Activated CD8-positive, alpha-beta memory T cell treated with anti-CD3 and anti-CD28 coated beads, Interleukin-2, amount 50 U/mL, for 24 hours (primary cell): ENCODE data around the gene KCNK10.

ENCODE experiments used
- DNase-seq: peaks from one replicate; pipeline ENCODE4 v3.0.0-alpha.2; 2020; ENCODE audit errors: extremely low read depth

KCNK10 gene

GRCh38 chr14:88228522-88229236, 94.4 kb downstream of the KCNK10 start:
- DNase-seq = no peak

- no peak for DNase-seq
Measured at GRCh38 chr14:88227693-88228092, 95.4 kb downstream of the KCNK10 start.

GRCh38 chr14:88225721-88226120, 97.3 kb downstream of the KCNK10 start:
- no peak for DNase-seq

- DNase-seq = no peak
Measured at GRCh38 chr14:88218119-88218915, 104.8 kb downstream of the KCNK10 start.

GRCh38 chr14:88212691-88213090, 110.4 kb downstream of the KCNK10 start:
- DNase-seq = no peak

- no peak for DNase-seq
Measured at GRCh38 chr14:88210426-88210825, 112.6 kb downstream of the KCNK10 start.

- no peak for DNase-seq
Measured at GRCh38 chr14:88209273-88209672, 113.8 kb downstream of the KCNK10 start.

- no peak for DNase-seq
Measured at GRCh38 chr14:88208858-88209257, 114.2 kb downstream of the KCNK10 start.

GRCh38 chr14:88204221-88204620, 118.8 kb downstream of the KCNK10 start:
- DNase-seq = no peak

GRCh38 chr14:88203291-88203690, 119.8 kb downstream of the KCNK10 start:
- no peak for DNase-seq

GRCh38 chr14:88202286-88202685, 120.8 kb downstream of the KCNK10 start:
- no peak for DNase-seq

GRCh38 chr14:88201851-88202250, 121.2 kb downstream of the KCNK10 start:
- DNase-seq = no peak

- DNase-seq = no peak
Measured at GRCh38 chr14:88199882-88200281, 123.2 kb downstream of the KCNK10 start.

- no peak for DNase-seq
Measured at GRCh38 chr14:88198446-88198845, 124.6 kb downstream of the KCNK10 start.

GRCh38 chr14:88196925-88197324, 126.1 kb downstream of the KCNK10 start:
- no peak for DNase-seq

GRCh38 chr14:88196116-88196890, 126.8 kb downstream of the KCNK10 start:
- no peak for DNase-seq

- DNase-seq = no peak
Measured at GRCh38 chr14:88195676-88196075, 127.4 kb downstream of the KCNK10 start.

GRCh38 chr14:88194531-88194930, 128.5 kb downstream of the KCNK10 start:
- DNase-seq = no peak

- no peak for DNase-seq
Measured at GRCh38 chr14:88191605-88192004, 131.5 kb downstream of the KCNK10 start.

- DNase-seq = peak; percentile 19
Measured at GRCh38 chr14:88189417-88190191, 133.5 kb downstream of the KCNK10 start.

- no peak for DNase-seq
Measured at GRCh38 chr14:88188745-88189416, 134.2 kb downstream of the KCNK10 start.
